Measurements from ENCODE around the gene RBBP5. TPM values are rescaled to one million over a fixed set of nuclear protein-coding genes. Genes with fewer than 3 reads are reported as not detected.
"Not testable (repeated sequence)": the region's sequence is repeated elsewhere in the genome, so short reads cannot be mapped to it uniquely, and the experiment has no call there.

Gene RBBP5
- total and polyA plus RNA-seq, 7 donors, result 6.8 to 28.9 (median 12.3) TPM

DNA sequence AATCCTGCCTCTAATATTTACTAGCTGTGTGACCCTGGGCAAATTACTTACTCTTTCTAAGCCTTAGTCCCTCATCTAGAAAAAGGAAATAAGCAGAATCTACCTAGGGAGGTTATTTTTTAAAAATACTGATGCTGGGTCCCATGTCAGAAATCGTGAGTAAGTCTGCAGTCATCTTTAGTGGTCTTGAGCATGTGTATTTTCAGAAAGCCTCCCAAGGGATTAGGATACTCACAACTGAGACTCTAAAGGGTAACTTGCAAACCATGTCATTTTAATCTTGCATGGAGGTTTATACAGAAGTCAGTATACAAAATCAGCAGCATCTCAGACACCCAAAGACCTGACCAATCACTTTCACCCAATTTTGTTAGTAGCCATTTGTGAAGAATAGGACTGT is 46.5 kb upstream of the RBBP5 start:
- Histone ChIP-seq H3K27ac (peak overlapping the region; percentile 71), H3K27me3 (ENCODE audit: insufficient read depth in 3 of 3, low read length in 2 of 3) (no peaks in the 10 kb centered on the region), H3K4me3 (no peak overlapping the region), H3K4me1 (peaks cover 50% of the 10 kb centered on the region), H3K9me3 (no peaks in the 10 kb centered on the region), H3K36me3 (ENCODE audit: insufficient read depth in 1 of 2, low read depth in 1 of 2) (peaks cover 6 to 47% of the 10 kb centered on the region in 2 donors)
- no peak for ATAC-seq
- intact Hi-C loops (cut with DNase I), result loop anchor here in 1 of 2 donors (5.0 kb wide), 1 partner anchor 34 kb away; no protein-coding TSS in a partner anchor
- TF ChIP-seq, protein P1, sequence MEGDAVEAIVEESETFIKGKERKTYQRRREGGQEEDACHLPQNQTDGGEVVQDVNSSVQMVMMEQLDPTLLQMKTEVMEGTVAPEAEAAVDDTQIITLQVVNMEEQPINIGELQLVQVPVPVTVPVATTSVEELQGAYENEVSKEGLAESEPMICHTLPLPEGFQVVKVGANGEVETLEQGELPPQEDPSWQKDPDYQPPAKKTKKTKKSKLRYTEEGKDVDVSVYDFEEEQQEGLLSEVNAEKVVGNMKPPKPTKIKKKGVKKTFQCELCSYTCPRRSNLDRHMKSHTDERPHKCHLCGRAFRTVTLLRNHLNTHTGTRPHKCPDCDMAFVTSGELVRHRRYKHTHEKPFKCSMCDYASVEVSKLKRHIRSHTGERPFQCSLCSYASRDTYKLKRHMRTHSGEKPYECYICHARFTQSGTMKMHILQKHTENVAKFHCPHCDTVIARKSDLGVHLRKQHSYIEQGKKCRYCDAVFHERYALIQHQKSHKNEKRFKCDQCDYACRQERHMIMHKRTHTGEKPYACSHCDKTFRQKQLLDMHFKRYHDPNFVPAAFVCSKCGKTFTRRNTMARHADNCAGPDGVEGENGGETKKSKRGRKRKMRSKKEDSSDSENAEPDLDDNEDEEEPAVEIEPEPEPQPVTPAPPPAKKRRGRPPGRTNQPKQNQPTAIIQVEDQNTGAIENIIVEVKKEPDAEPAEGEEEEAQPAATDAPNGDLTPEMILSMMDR (IDR thresholded peaks at IDR 0.05), result no peak
- 56 to 85% (median 78%) methylated on average over 1 of the region's 1 CpG for WGBS, 3 donors
- no peak for DNase-seq

DNA sequence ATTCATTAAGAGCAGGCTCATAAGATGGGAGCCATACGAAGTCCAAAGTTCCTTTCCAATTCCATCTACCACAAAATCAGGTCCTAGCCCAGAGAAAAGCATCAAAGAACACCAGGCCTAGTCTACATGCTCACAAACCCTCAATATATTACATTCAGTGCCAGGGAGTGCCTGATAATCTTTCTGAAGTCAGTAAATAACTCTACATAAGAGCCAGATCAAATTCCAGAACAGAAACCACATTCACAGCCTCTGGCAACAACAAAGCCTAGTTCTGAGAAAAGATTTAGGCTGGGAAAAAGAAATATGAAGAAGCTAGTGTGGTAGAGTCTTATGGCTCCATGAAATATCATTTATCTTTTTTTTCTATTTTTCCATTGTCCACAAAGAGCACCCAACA is 40.5 kb upstream of the RBBP5 start:
- H3K36me3 ChIP-seq (ENCODE audit: insufficient read depth in 1 of 2, low read depth in 1 of 2), result peaks cover 6 to 85% of the 10 kb centered on the region in 2 donors
- H3K27me3 ChIP-seq (ENCODE audit: insufficient read depth in 3 of 3, low read length in 2 of 3), result no peaks in the 10 kb centered on the region
- H3K4me1 ChIP-seq, result peaks cover 15% of the 10 kb centered on the region
- ATAC-seq, result no peak
- no peak for DNase-seq
- H3K4me3 ChIP-seq, result no peak overlapping the region
- no peak overlapping the region for H3K27ac ChIP-seq
- no peaks in the 10 kb centered on the region for H3K9me3 ChIP-seq
- TF ChIP-seq, protein P1 (IDR thresholded peaks at IDR 0.05), result no peak
- WGBS, 3 donors, result 47 to 95% (median 80%) methylated on average over 1 of the region's 1 CpG
- intact Hi-C loops (cut with DNase I), result no loop called here

DNA sequence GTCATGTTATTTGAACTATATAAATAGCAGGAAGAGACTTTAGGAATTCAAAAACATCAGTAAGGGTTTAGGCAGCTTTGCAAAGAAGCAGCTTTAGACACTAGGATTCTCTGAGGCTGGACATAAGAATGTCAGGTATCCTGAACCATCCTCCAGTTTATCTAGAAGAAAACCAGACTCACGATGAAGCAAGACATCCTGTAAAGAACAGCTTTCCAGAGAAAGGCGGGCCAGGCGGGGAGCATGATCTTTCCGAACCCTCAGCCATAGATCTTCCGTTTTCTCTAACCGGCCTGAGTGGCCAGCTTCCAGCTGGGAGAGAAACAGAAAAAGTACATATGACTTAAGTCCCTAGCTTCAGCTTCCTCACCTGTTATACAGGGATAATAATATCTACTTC is 39.3 kb upstream of the RBBP5 start:
- TF ChIP-seq, protein P1 (IDR thresholded peaks at IDR 0.05), result no peak
- Histone ChIP-seq H3K4me1 (peaks cover 10% of the 10 kb centered on the region), H3K27ac (no peak overlapping the region), H3K4me3 (no peak overlapping the region), H3K27me3 (ENCODE audit: insufficient read depth in 3 of 3, low read length in 2 of 3) (no peaks in the 10 kb centered on the region), H3K9me3 (no peaks in the 10 kb centered on the region), H3K36me3 (ENCODE audit: insufficient read depth in 1 of 2, low read depth in 1 of 2) (peaks cover 10 to 89% of the 10 kb centered on the region in 2 donors)
- DNase-seq, result no peak
- 94 to 96% (median 94%) methylated on average over 6 of the region's 6 CpGs for WGBS, 3 donors
- ATAC-seq, result no peak
- intact Hi-C loops (cut with DNase I), result no loop called here

DNA sequence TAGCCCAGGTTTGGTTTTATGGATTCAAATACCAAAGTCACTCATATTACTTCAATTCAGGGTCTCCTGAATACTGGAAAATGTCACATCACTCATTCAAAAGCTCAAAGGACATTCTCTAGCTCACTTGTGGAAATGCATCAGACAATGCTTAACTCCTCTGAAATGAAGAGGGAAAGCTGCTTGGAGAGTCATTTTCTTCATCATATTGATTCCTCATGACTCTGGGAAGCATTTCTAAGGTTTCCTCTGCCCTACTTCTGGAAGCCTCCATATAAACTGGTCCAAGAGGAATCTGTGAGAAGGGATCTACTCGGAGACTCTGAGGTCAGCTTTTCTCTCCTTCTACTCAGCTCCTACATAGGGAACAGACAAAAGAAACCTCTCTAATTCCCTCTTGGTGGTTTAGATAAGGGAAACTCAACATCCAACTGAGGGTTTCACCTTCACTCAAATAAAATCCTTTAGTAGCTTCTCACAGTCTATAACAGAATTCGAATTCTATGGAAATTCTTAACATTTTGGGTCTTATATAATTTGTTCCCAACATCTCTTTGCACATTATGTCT is 36.4 kb upstream of the RBBP5 start:
- no peak overlapping the region for H3K27ac ChIP-seq
- H3K4me1 ChIP-seq, result peaks cover 4% of the 10 kb centered on the region
- no peaks in the 10 kb centered on the region for H3K9me3 ChIP-seq
- no peak overlapping the region for H3K4me3 ChIP-seq
- ATAC-seq (no peak), DNase-seq (no peak)
- peaks cover 13 to 100% of the 10 kb centered on the region in 2 donors for H3K36me3 ChIP-seq (ENCODE audit: insufficient read depth in 1 of 2, low read depth in 1 of 2)
- WGBS, 3 donors, result 77 to 92% (median 83%) methylated on average over 2 of the region's 2 CpGs
- intact Hi-C loops (cut with DNase I), result no loop called here
- H3K27me3 ChIP-seq (ENCODE audit: insufficient read depth in 3 of 3, low read length in 2 of 3), result no peaks in the 10 kb centered on the region
- TF ChIP-seq, protein P1 (IDR thresholded peaks at IDR 0.05), result no peak

DNA sequence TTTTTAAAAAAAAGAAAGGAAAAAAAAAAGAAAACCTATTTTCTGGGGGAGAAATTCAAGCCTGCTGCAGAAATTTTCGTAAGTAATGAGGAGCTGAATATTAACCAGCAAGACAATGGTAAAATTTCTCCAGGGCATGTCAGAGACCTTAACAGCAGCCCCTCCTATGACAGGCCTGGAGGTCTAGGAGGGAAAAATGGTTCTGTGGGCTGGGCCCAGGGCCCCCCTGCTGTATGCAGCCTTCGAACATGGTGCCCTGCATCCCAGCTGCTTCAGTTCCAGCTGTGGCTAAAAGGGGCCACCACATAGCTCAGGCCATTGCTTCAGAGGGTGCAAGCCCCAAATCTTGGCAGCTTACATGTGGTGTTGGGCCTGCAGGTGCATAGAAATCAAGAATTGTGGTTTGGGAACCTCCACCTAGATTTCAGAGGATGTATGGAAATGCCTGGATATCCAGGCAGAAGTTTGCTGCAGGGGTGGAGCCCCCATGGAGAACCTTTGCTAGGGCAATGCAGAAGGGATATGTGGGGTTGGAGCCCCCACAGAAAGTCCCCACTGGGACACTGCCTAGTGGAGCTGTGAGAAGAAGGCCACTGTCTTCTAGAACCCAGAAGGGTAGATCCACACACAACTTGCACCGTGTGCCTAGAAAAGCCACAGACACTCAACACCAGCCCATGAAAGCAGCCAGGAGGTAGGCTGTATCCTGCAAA is 34.0 kb upstream of the RBBP5 start:
- H3K4me3 ChIP-seq; intact Hi-C loops (cut with DNase I); H3K27ac ChIP-seq; H3K4me1 ChIP-seq; ATAC-seq; H3K9me3 ChIP-seq; H3K27me3 ChIP-seq (ENCODE audit: insufficient read depth in 3 of 3, low read length in 2 of 3); DNase-seq: not testable (repeated sequence)
- H3K36me3 ChIP-seq (ENCODE audit: insufficient read depth in 1 of 2, low read depth in 1 of 2), result peaks cover 10 to 94% of the 10 kb centered on the region in 2 donors
- 83 to 100% (median 99%) methylated on average over 3 of the region's 3 CpGs for WGBS, 3 donors

Measured in psoas muscle (tissue), 8 donors.